D721Med (cell line): ENCODE data around the gene PCDHA7.

ENCODE experiments used
- DNase-seq: peaks from one replicate; pipeline ENCODE4 v3.0.0; 2011; ENCODE audit warnings: low spot score; ENCODE audit not compliant: insufficient read length
- FAIRE-seq: peaks from 2 replicates; lab custom pipeline; 2011; peaks lifted over from hg19 to GRCh38; lab: Jason Lieb, UNC
- TF ChIP-seq, protein P1 (sequence below): IDR thresholded peaks from 2 replicates; pipeline ENCODE4 v1.5.1; 2012; ENCODE audit warnings: mild to moderate bottlenecking, control low read depth; ENCODE audit not compliant: insufficient read depth; ENCODE audit errors: missing control alignments

Gene PCDHA7

DNA sequence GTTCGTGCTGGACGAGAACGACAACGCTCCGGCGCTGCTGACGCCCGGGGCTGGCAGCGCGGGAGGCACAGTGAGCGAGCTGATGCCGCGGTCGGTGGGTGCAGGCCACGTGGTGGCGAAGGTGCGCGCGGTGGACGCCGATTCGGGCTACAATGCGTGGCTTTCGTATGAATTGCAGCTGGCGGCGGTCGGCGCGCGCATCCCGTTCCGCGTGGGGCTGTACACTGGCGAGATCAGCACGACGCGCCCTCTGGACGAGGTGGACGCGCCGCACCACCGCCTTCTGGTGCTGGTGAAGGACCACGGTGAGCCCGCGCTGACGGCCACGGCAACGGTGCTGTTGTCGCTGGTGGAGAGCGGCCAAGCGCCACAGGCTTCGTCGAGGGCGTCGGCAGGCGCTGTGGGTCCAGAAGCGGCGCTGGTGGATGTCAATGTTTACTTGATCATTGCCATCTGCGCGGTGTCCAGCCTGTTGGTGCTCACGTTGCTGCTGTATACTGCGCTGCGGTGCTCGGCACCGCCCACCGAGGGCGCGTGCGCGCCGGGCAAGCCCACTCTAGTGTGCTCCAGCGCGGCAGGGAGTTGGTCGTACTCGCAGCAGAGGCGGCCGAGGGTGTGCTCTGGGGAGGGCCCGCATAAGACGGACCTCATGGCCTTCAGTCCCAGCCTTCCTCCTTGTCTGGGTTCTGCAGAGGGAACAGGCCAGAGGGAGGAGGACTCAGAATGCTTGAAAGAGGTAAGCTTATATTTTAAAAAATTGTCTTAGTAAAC is 50.0 kb downstream of the PCDHA7 start:
- no peak for DNase-seq
- TF ChIP-seq, protein P1, sequence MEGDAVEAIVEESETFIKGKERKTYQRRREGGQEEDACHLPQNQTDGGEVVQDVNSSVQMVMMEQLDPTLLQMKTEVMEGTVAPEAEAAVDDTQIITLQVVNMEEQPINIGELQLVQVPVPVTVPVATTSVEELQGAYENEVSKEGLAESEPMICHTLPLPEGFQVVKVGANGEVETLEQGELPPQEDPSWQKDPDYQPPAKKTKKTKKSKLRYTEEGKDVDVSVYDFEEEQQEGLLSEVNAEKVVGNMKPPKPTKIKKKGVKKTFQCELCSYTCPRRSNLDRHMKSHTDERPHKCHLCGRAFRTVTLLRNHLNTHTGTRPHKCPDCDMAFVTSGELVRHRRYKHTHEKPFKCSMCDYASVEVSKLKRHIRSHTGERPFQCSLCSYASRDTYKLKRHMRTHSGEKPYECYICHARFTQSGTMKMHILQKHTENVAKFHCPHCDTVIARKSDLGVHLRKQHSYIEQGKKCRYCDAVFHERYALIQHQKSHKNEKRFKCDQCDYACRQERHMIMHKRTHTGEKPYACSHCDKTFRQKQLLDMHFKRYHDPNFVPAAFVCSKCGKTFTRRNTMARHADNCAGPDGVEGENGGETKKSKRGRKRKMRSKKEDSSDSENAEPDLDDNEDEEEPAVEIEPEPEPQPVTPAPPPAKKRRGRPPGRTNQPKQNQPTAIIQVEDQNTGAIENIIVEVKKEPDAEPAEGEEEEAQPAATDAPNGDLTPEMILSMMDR: no peak
- FAIRE-seq: no peak
